DMS 273 (cell line): ENCODE measurements around the gene CCSAP.
A peak's percentile ranks its signal among the peaks of the same experiment; 100 is the strongest.
"Not testable (repeated sequence)": the region's sequence is repeated elsewhere in the genome, so short reads cannot be mapped to it uniquely, and the experiment has no call there.

Experiments used
- DNase-seq: peaks from one replicate; lab custom pipeline; 2025; ENCODE audit not compliant: unreplicated experiment; lab: John Stamatoyannopoulos, UW

Gene CCSAP, protein sequence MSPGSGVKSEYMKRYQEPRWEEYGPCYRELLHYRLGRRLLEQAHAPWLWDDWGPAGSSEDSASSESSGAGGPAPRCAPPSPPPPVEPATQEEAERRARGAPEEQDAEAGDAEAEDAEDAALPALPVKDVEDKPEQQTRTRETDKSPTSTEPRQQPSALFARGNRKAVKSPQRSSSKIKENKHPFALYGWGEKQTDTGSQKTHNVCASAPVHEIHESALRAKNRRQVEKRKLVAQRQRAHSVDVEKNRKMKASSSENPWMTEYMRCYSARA

DNA sequence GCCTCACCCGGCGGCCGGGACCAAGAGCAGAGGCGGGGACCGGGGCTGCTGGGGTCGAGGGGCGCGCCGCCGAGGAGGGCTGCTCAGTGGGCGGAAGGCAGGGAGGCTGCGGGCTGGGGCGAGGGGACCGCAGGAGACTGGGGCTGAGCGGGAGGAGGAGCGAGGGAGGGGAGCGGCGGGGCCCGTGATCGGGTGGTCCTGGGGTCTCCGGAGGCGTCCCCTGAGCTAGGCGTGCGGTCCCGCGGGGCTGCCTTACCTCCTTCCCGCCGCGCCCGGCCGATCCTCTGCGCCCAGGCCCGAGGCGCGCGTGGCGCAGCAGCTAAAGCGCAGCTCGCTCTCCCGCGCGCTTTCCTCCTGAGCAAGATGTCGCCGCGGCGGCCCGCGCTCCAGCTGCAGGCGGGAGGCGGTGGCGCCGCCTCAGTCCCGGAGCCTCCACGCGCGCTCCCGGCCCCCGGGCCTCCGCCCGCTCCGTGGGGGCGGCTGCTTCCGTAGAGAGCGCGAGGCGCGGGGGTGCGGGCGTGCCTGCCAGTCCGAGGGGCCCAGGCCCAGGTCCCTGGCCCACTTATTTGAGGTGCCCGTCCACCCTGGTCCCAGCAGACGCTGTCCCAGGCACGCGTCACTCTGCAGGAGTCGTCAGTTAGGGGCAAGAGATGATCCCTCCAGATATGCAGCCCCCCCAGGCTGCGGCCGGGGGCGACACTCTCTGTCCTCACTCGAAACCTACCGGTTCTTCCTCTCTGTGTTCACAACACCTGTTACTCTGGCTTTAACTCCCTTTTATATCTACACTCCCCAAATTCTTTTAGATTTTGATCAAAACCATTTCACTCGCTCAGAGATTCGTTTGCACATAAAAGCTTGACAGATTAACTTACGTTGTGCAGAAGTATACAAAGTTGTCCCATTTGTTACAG lies at the start of gene CCSAP:
Gene CCSAP (minus strand): TSS at position 392 of the 914 bp plus-strand sequence. CDS start 582 bp downstream, outside the sequence.
- peak; percentile 79 for DNase-seq

DNA sequence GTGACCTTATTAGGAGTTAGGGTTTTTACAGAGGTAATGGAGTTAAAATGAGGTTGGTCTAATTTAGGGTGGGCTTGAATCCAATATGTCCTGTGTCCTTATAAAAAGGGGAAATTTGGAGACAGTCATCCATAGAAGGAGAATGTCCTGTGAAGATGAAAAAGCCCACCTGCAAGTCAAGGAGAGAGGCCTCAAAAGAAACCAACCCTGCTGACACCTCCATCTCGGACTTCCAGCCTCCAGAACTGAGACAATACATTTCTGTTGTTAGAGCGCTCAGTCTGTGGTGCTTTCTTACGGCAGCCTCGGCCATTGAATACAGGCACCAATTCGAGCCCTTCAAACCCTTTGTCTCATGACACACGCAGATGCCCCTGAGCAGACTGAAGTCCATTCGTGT lies 47.3 kb upstream of the CCSAP start:
- no peak for DNase-seq

DNA sequence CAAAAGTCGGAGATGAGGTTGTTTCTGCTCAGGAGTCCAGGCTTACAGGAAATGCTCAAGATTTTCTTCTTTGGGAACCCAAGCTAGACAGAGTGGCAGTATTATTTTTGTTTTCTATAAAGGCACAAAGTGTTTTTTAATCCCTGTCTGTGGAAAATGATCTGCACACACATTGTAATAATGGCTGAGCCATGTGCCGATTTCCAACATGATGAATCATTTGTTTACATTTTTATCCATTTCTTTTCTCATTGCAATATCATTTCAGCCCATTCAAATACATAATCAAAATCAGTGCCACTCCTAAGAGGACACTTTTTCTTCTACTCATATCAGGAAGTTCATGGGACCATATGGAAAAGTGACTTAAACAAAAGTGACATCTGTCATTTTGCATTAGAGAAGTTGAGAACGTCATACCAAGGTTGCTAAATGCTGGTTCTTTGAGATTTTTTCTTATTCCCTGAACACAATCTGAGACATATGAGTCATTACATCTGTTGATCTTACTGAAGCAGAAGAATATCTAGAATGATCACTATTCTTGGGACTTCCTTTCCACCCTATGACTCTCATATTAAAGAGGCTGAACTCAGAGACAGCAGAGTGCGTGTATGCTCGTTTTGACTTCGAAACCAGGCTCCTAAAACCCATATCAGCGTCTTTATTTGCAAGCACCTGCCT lies 46.2 kb upstream of the CCSAP start:
- peak; percentile 19 for DNase-seq

DNA sequence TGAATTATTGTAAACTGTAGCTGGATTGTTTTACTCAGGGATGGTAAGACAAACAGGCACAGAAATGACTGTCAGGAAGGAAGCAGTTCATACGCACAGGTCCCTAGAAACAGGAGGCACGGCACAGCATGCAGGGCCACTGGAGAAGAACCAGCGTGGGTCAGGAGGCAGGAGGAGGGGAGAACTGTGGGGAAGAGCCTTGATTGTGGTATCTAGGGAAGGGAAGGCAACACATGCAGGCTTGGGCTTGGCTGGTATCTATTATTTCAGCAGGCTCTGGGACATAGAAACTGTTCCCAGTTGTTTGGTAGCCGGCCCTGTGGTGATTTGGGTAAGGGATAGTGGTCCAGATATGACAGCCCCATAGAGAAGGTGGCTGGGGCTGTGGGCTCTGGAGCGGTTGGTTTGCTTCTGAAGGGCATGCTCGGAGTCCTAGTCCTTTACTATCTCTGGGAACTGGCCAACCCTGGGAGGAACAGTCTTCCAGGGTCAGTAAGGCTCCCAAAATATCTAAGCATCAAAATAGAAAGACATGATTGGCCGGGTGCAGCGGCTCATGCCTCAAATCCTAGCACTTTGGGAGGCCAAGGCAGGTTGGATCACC lies 43.1 kb upstream of the CCSAP start:
- no peak for DNase-seq

DNA sequence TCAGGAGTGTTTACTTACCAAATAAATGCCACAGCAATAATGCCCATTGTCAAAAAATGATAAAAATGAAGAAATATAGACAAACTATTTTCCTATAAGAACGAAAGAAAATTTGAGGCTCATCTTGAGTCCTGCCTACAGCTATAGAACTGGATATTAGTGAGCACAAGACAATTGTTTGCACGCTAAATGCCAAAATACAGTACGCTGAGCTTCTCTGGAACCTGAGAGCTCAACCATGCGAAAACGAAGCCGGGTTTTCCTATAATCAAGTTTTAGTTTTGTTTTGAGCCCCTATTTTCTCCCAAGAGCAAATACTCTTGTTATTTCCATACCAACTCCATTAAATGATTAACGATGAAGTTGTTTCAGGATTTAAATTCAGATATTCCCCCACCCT lies 42.0 kb upstream of the CCSAP start:
- DNase-seq, result no peak

DNA sequence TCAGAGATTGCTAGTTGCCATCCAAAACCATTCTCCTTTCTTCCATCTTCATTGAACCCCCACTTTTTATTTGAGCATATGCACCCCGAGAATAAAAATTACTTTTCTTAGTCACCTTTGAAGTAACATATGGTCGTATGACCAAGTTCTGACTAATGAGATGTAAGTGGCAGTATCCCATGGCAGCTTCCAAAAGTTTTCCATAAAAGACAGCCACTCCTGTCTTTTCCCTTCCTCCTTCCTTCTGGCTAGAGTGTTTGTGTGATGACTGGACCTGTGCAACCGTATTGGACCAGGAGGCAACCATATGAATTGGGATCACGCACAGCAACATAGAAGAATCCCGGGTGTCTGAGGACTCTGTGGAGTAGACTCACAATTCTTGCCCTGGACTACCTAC lies 41.1 kb upstream of the CCSAP start:
- no peak for DNase-seq

DNA sequence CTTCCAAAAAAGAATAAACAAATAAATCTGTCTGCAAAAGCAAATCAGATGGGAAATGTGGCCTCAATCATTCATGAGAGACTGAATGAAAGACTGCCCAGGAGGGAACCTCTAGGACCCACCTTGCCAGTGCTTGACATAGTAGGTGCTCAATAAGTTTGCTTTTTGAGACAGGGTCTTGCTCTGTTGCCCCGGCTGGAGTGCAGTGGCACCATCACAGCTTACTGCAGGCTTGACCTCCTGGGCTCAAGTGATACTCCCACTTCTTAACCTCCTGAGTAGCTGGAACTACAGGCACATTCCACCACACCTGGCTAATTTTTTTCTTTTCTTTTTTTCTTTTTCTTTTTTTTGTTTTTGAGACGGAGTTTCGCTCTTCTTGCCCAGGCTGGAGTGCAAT lies 40.3 kb upstream of the CCSAP start:
- DNase-seq, result no peak

DNA sequence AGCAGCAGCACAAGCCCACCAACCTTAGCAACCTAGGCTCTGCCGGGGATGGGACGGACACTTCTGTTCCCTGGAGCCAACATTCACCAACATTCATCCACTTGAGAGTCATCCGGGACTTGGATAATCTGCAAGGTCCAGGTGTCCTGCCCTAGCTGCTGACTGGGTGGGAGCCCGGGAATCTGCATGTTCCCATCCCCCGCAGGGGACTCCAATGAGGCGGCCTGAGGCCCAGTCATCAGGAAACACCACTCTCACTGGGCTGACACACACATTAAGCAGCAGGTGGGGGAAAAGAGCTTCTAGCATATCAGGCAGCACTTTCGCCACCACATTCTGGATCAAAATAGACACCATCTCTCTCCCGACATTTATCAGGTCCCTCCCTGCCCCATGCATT lies 38.4 kb upstream of the CCSAP start:
- DNase-seq, result peak; percentile 36

DNA sequence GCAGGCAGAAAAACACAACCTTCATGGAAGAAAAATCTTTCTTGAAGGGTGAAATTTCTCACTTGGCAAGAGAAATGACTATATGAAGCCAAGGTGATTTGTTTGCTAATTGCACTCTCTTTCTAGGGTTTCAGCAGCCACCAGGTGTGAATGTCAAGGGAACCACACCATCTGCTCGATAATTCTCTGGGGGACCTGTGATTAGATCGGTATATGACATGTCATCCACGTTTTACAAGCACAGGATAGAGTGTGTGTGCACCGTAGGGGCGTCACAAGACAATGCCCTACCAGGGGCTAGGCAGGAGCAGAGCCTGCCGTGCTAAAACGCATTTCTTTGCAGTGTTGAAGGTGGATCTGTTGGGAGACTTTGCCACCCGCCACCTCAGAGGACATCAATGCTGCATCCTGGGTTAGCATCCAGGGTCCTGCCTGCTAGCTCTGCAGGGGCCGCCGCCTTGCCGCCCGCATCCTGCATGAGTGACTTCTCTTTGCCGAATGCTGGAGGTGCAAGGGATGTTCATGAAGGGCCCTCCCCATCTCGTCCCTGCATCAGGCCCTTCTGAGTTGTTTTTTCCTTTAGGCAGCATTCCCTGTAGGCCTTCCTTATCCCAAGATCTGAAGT lies 37.8 kb upstream of the CCSAP start:
- peak; percentile 35 for DNase-seq

DNA sequence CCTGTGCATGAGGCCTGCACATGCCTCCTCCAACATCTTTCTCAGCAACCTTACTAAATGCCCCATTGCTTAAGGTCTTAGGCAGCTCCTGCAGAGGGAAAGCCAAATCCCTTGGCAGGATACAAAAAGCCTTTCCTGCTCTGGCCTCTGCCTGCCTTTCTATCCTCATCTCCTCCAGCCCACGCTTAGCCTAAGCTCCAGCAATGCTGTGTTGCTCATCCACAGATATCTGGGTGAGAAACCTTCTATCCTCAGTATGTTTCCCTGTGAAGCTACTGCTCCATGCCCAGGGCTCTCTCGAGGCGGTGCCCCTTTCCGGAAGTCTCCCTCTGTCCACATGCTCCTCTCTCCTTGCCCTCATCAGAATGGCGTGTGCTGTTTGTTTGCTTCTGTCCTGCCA lies 37.0 kb upstream of the CCSAP start:
- no peak for DNase-seq

DNA sequence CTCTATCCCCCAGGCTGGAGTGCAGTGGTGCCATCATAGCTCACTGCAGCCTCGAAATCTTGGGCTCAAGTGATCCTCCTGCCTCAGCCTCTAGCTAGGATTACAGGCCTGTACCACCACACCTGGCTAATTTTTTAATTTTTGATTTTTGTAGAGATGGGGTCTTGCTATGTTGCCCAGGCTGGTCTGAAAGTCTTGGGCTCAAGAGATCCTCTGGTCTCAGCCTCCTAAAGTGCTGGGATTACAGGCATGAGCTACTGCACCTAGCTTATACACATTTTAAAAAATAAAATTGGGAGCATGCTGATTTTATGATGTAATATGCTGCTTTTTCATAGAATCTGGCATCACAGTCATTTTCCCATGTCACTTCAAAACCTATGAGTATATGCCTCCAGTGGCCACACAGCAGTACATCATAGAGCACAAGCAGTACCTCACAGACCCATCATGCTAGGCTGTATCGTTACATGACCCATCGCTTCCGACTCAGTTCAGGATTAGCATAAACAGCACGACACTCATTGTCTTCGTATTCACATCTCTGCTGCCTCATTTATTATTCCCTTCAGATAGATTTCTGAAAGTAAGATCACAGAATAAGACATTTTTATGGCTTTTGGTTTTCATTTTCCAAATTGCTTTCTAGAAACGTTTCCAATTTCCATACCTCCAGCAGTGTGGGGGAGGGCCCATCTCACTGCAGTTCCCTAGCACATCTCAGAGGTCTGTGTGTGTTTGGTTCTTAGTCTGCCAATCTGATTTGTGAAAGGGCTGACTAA lies 35.9 kb upstream of the CCSAP start:
- peak; percentile 20 for DNase-seq

DNA sequence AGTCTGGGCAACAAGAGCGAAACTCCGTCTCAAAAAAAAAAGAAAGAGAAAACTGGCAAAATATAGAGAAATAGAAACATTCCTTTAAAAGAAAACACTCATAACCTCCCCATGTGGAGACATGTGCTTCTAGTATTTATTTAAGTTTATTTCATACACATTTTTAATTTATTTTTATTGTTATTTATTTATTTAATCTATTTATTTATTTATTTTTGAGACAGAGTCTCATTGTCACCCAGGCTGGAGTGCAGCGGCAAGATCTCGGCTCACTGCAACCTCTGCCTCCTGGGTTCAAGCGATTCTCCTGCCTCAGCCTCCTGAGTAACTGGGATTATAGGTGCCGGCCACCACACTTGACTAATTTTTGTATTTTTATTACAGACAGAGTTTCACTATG lies 35.2 kb upstream of the CCSAP start:
- DNase-seq, result not testable (repeated sequence)

DNA sequence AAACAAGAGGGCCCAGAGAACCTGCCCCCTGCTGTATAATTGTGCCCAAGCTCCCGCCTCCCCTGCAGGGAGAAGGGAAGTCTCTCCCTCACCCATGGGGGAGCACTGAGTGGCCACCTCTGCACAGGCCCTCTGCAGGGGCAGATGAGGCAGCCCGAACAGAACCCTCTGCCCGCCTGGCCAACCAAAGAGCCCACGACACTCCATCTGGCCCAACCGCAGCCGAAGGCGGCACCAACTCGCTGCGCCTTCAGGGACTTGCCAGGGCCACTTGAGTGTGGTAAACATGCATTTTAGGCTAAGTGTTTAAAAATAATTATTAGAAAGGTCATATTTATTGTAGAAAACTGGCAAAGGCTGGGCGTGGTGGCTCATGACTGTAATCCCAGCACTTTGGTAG lies 34.6 kb upstream of the CCSAP start:
- DNase-seq, result no peak

DNA sequence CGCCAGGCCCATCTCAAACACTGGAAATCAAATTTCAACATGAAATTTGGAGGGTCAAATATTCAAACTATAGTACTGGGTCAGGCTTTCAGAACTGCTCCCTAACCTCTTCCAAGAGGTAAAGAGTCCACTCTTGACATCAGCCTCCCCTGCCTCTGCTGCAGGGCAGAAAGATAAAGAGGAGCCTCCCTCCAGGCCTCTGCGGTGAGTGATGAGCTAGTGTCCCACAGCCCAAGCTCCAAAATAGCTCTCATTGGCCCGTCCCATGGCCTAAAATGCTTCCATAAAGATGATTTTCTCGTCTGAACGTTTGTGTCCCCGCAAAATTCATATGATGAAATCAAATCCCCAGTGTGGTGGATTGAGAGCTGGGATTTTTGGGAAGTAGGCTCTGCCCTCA lies 33.7 kb upstream of the CCSAP start:
- no peak for DNase-seq

DNA sequence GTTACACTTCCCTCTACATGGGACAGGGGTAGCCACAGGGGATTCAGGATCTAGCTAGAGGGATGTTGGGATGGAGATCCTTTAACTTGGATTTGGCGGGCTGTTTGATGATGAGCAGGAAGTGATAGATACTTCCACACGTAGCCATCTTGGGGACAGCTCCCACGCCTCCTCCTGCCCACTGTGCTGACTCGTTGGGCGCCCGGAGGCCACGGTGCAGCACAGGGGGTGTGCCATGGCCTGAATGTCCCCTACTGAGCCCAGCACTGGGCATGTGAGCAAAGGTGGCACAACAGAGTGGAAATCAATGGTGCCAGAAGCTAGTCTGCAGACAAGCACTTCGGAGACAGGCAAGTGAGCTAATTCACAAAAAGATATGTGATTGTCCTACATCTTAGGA lies 31.6 kb upstream of the CCSAP start:
- no peak for DNase-seq

DNA sequence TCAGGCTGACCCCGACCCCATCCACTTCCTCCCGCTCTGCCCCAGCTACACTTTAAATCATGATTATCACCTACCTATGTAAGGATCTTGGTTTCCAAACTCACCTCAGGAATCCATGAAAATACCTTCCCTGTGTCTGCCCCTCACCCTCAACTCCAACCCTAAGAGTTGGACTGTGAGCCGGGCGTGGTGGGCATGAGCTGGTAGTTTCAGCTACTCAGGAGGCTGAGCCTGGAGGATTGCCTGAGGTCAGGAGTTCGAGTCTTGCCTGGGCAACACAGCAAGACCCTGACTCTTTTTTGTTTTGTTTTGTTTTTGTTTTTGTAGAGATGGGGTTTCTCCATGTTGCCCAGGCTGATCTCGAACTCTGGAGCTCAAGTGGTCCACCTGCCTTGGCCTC lies 30.5 kb upstream of the CCSAP start:
- no peak for DNase-seq

DNA sequence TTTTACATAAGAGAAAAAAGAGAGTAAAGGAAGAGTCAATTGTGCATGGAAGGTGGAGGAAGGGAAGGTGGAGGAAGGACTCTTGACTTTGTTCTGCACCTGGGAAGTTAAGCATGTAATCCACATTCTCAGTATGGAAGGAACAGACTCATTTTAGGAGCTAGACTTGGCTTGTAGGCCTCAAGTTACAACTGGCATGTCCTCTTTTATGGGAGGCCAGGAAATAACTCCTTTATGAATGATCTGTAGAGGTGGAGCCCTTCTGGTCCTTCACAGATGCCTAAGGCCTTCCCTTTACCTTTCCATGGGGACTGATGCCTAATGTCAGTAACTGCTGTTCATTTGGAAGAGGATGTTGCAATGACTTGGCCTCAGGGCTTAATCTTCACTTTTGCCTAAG lies 29.4 kb upstream of the CCSAP start:
- no peak for DNase-seq

DNA sequence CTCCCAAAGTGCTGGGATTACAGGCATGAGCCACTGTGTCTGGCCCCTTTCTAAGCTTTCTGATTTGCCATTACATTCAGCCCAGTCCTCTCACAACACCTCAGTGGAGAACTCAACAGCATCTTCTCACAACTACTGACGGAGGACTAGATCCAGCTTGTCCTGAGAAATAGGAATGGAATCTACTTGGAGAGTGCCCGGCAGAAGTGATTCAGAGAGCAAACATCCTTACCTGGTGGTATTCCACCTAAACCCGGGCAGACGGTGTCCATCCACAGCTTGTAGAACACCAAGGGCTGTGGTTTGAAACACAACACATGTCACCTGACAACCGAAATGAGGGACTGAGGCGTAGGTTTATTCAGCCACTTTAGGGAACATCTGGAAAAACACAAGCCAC lies 28.8 kb upstream of the CCSAP start:
- no peak for DNase-seq

DNA sequence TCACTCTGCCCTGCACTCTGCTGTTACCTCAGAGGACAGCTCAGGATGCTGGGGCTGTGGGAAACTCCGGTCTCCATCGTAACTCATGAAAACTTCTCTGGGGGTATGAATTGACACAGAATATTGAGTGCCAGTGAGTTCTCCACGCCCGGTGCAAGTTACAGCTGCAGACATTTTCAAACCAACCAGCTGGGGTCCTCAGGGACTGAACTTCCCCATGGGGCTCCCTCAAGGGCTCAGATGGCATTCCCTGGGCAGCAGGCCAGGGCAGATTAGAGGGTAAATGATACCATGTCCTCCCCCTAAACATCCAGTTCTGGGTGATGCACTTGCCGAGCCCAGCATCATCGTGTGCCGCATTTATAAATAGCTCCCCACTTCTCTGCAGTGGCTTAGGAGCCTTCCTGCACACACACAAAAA lies 27.8 kb upstream of the CCSAP start:
- peak; percentile 94 for DNase-seq

DNA sequence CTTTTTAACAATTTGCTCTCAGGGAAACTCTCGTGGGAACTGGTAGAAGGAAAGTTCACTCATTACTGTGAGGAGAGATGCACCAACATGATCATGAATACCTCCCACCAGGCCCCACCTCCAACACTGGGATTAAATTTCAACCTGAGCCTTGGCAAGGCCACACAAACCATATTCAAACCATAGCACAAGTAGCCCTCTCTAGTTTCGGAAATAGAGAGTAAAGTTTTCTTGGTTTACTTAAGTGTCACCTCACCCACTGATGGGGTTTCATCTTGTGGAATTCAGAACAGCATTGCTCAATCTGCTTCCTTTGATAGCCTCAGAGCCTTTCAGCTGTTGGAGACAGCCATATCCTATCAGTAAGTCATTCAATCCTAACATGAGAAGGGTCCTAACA lies 25.5 kb upstream of the CCSAP start:
- peak; percentile 40 for DNase-seq
